ENCODE measurements around the gene CYP46A1.

DNA sequence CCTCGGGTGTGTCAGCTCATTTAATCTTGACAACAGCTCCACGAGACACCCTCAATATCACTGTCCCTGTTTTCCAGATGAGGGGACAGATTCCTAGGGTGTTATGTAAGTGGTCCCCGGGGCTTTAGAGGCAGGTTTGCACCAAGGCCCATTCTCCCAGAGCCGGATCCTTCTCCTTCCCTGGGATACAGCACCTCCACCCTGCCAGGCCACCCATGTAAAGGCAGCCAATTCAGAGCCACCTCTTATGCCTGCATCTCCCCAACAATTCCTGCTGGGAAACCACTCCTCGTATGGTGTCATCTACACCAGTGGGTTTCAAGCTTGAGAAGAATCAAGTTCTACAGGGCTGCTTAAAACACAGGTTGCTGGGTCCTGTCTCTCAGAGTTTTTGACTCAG lies 4.1 kb upstream of the CYP46A1 start:
- TF ChIP-seq EZH2 (IDR thresholded peaks at IDR 0.05; ENCODE audit: borderline replicate concordance, insufficient read depth, low read depth, low read length, poor library complexity, severe bottlenecking) = no peak
- TF ChIP-seq, protein P1, sequence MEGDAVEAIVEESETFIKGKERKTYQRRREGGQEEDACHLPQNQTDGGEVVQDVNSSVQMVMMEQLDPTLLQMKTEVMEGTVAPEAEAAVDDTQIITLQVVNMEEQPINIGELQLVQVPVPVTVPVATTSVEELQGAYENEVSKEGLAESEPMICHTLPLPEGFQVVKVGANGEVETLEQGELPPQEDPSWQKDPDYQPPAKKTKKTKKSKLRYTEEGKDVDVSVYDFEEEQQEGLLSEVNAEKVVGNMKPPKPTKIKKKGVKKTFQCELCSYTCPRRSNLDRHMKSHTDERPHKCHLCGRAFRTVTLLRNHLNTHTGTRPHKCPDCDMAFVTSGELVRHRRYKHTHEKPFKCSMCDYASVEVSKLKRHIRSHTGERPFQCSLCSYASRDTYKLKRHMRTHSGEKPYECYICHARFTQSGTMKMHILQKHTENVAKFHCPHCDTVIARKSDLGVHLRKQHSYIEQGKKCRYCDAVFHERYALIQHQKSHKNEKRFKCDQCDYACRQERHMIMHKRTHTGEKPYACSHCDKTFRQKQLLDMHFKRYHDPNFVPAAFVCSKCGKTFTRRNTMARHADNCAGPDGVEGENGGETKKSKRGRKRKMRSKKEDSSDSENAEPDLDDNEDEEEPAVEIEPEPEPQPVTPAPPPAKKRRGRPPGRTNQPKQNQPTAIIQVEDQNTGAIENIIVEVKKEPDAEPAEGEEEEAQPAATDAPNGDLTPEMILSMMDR (IDR thresholded peaks at IDR 0.05) = no peak

Data from B cell (primary cell).